ENCODE results near the gene ADARB1.

The ADARB1 gene

DNA sequence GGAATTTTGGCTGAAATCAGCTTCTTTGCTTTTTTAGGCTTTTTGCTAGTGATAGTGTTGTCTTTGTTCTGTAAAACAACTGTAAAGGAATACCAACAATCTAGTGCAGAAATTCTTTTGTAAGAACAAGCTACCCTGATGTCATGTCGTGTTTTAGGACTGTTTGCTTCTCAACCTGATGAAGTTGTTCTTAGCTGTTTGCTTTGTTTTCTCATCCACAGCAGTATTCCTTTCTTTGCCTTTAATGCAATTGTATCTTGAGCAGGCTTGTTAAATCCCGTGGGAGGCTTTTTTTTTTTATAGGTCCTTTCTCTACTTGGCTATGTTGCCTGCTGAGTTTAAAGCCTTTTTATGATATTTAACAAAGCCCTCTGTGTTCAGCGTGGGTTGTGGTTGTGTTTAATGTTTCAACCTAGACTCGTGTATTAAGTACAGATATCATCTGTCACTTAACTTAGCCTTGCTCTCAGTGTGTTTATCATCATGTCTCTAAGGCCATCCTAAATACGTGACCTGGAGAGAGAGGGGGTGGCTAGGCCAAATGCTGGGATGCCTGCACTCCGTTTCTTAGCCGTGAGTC, 31.6 kb downstream of the ADARB1 start:
- TF ChIP-seq, protein P1, sequence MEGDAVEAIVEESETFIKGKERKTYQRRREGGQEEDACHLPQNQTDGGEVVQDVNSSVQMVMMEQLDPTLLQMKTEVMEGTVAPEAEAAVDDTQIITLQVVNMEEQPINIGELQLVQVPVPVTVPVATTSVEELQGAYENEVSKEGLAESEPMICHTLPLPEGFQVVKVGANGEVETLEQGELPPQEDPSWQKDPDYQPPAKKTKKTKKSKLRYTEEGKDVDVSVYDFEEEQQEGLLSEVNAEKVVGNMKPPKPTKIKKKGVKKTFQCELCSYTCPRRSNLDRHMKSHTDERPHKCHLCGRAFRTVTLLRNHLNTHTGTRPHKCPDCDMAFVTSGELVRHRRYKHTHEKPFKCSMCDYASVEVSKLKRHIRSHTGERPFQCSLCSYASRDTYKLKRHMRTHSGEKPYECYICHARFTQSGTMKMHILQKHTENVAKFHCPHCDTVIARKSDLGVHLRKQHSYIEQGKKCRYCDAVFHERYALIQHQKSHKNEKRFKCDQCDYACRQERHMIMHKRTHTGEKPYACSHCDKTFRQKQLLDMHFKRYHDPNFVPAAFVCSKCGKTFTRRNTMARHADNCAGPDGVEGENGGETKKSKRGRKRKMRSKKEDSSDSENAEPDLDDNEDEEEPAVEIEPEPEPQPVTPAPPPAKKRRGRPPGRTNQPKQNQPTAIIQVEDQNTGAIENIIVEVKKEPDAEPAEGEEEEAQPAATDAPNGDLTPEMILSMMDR (conservative IDR thresholded peaks at IDR 0.05; ENCODE audit: control insufficient read depth, insufficient read depth, low read depth, low read length) = no peak
- DNase-seq (ENCODE audit: low read depth) = no peak
- no peak overlapping the region for H3K4me3 ChIP-seq (ENCODE audit: control insufficient read depth, low read depth, low read length)

DNA sequence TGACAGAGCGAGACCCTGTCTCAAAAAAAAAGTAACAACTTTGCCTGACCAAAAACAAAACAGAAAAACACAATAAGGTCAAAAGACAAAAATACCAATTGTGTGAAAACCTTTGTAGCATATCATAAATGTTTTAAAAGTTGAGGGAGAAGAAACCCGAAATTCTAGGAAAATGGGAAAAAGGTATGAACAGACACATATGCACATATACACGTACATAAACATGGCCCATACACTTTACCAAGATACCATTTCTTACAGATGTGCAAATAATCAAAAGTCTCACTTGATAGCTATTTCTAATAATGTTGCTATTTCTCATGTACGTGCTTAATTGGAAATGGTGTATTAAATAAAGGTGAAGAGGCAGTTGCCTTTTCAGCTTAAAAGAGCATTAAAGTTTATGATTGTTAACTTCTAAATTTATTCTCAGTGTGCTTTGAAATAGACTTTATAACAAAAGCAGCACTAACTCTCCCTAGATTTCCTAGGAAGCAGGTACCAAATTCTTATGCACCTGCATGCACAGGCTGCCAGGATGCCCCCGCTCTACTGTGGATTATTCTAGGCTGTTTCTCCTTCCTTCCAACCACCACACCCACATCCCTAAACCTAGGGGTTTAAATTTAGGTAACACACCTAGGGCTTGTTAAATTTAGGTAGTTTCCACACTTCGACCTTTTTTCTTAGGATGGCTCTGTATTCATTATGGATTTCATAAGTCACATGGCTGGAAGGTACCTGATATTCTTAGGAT, 33.8 kb downstream of the ADARB1 start:
- no peak overlapping the region for H3K4me3 ChIP-seq (ENCODE audit: control insufficient read depth, low read depth, low read length)
- no peak for DNase-seq (ENCODE audit: low read depth)
- TF ChIP-seq, protein P1 (conservative IDR thresholded peaks at IDR 0.05; ENCODE audit: control insufficient read depth, insufficient read depth, low read depth, low read length) = no peak

DNA sequence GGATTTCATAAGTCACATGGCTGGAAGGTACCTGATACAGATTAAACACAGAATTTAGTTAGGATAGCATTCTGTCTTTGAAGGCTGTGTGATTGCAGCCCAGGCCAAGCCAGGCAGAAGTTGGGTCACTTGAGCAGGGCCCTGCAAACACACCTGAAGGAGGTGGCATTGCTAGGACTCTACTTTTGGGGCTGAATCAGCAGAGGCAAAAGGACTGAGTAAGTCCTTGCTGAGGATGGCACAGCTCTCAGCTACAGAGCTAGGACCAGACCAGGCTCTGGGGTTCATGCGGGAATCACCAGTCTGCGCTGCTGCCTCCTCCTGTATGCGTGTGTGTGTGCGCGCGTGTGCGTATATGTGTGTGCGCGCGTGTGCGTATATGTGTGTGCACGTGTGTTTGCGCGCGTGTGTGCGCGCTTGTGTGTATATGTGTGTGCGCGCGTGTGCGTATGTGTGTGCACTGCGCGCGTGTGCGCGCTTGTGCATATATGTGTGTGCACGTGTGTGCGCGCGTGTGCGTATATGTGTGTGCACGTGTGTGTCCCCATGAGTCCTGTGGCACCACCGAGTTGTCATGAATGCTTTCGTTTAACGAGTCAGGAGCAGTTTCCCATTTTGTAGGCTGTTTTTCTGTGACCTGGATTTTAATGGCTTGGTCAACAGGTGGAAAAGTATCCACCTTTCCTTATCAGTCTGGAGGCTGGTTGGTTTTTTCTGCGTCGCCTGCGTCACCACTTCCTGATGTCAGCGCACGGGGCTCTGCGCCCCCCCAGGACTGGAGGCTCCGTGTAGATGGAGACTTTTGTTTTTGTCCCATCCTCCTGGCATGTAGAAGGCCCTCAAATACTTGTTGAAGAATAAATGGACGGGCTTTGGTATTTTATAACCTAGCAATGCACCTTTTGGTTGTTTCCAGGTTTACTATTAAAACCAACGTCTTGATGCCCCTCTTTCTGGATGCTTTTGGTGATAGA, 34.7 kb downstream of the ADARB1 start:
- TF ChIP-seq, protein P1 (conservative IDR thresholded peaks at IDR 0.05; ENCODE audit: control insufficient read depth, insufficient read depth, low read depth, low read length) = no peak

DNA sequence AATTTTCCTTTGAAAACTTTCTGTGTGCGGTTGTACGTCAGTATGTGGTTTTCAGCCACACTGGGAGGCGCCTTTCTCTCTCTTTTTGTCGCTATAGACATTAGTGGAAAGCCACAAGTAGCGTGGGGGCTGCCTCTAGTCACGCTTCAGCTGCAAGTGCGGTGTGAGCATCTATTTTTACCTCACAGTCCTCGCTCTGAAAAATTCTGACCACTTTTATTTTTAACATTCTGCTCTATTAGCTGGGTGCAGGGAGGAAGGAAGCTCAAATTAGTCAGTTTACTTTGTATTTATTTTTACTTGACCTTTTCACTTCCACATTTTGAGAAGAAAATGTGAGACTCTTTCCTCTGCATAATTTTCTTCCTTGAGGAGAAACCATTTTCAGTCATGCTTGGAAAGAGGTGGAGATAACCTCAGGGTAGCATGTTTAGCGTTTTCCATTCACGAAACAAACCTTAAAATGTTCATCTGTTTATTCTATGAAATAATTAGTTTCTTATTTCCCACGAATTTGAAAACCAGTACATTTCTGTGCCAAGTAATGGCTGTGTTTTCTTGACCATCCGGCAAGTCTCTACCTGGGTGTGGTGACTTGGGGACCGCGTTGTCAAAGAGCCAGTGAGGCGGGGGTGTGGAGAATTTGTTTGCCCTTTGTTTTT, 35.6 kb downstream of the ADARB1 start:
- DNase-seq (ENCODE audit: low read depth) = no peak
- TF ChIP-seq, protein P1 (conservative IDR thresholded peaks at IDR 0.05; ENCODE audit: control insufficient read depth, insufficient read depth, low read depth, low read length) = no peak
- no peak overlapping the region for H3K4me3 ChIP-seq (ENCODE audit: control insufficient read depth, low read depth, low read length)

More for the DNA sequence above, 34.7 kb downstream of the ADARB1 start:
- DNase-seq (ENCODE audit: low read depth) = no peak
- H3K4me3 ChIP-seq (ENCODE audit: control insufficient read depth, low read depth, low read length) = no peak overlapping the region

DNA sequence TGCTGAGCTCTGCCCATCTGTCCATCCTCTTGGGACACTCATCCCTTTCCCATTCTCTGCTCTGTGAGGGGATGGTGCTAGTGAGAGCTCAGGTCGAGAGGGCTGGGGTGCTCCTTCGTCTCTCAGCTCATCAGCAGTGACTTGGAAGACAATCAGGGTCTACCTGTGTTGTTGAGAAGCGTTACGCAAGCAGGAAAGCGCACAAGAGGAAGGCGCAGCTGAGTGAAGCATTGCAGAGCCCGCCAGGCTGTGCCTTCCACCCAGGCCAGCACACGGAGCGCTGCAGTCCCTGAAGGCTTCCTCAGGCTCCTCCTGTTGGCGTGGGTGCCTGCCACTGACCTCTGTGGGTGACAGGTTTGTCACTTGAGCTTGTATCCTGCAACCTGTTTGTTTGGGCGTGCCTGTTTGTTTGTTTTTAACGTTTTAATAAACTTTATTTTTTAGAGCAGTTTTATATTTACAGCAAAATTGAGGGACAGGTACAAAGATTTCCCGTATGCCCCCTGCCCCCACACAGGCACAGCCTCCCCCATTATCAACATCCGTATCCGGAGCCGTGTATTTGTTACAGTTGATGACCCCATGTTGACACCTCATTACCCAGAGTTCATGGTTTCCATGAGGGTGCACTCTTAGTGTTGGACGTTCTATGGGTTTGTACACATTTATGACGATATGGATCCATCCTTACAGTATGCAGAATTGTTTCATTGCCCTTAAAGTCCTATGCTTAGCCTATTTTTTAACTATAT, 36.7 kb downstream of the ADARB1 start:
- H3K4me3 ChIP-seq (ENCODE audit: control insufficient read depth, low read depth, low read length) = no peak overlapping the region
- no peak for DNase-seq (ENCODE audit: low read depth)
- TF ChIP-seq, protein P1 (conservative IDR thresholded peaks at IDR 0.05; ENCODE audit: control insufficient read depth, insufficient read depth, low read depth, low read length) = no peak
